ENCODE measurements around the gene FBXO22.

- TF ChIP-seq PKNOX1 (IDR thresholded peaks at IDR 0.05) (no peak), SUZ12 (IDR thresholded peaks at IDR 0.05) (no peak), FOXM1 (IDR thresholded peaks at IDR 0.05; ENCODE audit: borderline replicate concordance) (no peak), ARNT (IDR thresholded peaks at IDR 0.05) (no peak), ZNF384 (IDR thresholded peaks at IDR 0.05) (no peak), HDGF (IDR thresholded peaks at IDR 0.05; ENCODE audit: borderline replicate concordance) (no peak), LEF1 (IDR thresholded peaks at IDR 0.05; ENCODE audit: borderline replicate concordance) (no peak), L3MBTL2 (conservative IDR thresholded peaks at IDR 0.05) (no peak)
These were observed 57.7 kb downstream of the FBXO22 start for GRCh38 chr15:75961331-75961730.
